GM18511 (cell line): Measurements from ENCODE around the gene INTS11.

ENCODE experiments used
- ATAC-seq: cut with Tn5 transposase; IDR thresholded peaks from one replicate; pipeline ENCODE4 v1.9.1; 2021; ENCODE audit warnings: mild to moderate bottlenecking, moderate library complexity; ENCODE audit not compliant: unreplicated experiment

INTS11 gene

DNA sequence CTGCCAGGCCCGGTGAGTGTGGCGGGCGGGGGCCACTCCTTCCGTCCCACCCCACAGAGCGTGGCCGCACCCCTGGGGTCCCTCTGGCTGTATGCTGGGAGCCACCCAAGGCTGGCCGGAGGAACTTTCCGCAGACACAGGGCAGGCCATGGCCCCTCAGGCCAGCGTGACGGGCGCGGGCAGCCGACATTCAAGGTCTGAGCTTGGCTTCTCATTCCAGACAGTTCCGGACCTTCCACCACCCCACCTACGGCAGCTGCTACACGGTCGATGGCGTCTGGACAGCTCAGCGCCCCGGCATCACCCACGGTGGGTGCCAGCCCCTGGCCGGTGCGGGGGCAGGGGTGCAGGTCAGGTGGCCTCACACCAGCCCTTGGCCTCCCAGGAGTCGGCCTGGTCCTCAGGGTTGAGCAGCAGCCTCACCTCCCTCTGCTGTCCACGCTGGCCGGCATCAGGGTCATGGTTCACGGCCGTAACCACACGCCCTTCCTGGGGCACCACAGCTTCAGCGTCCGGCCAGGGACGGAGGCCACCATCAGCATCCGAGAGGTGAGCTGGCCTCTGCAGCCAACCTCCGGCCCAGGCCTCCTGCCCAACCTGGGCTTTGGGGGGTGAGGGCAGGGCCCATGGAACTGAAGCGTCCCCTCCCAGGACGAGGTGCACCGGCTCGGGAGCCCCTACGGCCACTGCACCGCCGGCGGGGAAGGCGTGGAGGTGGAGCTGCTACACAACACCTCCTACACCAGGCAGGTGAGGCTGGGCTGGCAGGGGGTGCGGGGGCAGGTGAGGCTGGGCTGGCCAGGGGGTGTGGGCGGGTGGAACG, 37.0 kb downstream of the INTS11 start:
- no peak for ATAC-seq

GRCh38 chr1:1286313-1287261, 37.9 kb downstream of the INTS11 start:
- ATAC-seq = no peak

- ATAC-seq = no peak
Measured at GRCh38 chr1:1285611-1286311, 38.7 kb downstream of the INTS11 start.

GRCh38 chr1:1285102-1285571, 39.3 kb downstream of the INTS11 start:
- no peak for ATAC-seq

GRCh38 chr1:1284221-1285101, 40.0 kb downstream of the INTS11 start:
- no peak for ATAC-seq

- no peak for ATAC-seq
Measured at GRCh38 chr1:1283821-1284220, 40.6 kb downstream of the INTS11 start.

GRCh38 chr1:1282998-1283397, 41.5 kb downstream of the INTS11 start:
- no peak for ATAC-seq

- no peak for ATAC-seq
Measured at GRCh38 chr1:1281533-1282321, 42.7 kb downstream of the INTS11 start.

DNA sequence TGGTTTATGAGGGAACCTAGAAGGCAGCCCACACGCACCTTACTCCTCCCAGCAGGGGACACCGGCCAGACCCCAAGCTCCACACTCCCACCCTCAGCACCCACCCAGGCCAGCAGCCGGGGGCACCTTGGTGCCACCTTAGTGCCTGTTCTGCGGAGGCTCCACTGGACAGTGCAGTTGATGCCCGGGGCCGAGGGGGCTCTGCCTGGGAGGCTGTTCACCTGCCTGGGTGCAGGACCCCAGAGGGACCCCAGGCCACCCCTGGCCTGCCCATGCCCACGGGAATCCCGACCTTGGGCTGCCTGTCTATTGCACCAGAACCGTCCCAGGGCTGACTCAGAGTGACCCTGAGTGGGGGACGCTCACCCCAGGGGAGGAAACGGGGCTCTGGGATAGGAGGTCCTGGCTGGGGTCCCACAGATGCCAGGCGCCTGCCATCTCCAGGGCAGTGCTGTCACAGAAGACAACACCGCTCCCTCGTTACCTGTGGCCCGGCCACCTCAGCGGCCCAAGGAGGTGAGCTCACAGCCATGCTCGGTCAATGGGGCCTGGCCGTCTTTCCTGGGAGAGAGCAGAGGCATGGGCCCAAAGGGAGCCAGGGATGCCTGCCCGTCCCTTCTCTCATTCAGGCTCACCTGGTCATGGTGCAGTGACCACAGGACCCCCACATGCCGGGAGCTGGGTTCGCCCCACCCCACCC, 43.5 kb downstream of the INTS11 start:
- ATAC-seq = no peak

GRCh38 chr1:1279028-1279427, 45.4 kb downstream of the INTS11 start:
- ATAC-seq = no peak

DNA sequence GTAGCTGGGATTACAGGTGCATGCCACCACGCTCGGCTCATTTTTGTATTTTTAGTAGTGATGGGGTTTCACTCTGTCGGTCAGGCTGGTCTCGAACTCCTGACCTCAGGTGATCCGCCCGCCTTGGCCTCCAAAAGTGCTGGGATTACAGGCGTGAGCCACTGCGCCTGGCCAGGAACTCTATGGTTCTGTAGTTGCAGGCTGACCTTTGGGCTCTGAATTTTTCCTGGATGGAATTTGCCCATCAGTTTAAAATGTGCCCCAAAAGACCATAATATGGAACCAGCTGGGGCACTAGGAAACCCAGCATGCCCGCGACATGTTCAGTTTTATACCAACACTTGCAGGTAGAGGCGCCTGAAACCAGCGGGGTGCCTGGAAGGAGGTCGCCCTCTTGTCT, 45.8 kb downstream of the INTS11 start:
- no peak for ATAC-seq

DNA sequence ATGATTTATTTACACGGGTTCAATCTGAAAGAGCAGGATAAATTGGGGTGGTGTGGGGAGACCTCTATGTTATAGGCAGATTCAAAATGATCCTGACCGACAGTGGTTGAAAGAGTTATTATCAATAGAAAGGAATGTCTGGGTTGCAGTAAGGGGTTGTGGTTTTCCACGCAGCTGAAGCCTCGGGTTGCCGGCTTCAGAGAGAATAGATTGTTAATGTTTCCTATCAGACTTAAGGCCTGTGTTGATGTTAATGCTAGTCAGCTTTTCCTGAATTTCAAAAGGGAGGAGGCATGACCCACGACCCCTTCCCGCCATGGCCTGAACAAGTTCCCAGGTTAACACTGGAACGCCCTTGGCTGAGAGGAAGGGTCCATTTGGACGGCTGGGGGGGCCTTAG, 48.6 kb downstream of the INTS11 start:
- no peak for ATAC-seq

DNA sequence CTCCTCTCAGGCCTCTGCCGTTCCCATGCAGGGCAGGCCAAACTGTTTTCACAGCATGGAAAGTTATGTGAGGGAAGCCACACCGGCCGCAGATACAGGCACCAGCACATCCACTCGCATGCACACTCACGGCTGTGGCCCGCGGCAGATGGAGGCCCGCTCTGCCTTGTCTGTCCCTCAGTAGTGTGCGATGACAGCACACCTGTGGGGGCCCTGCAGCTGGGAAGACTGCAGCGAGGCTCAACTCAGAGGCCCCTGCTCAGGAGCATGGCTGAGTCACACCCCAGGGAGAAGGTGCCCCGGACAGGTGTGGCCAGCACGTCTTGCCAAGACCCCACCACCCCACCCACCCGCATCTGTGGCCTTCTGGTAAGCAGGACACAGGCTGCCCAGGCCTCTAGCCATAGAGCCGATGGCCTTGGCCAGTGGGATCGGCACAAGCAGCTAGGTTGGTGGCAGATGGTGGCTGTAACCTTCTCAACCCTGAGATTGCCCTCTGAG, 49.5 kb downstream of the INTS11 start:
- ATAC-seq = no peak

- no peak for ATAC-seq
Measured at GRCh38 chr1:1274299-1274930, 50.0 kb downstream of the INTS11 start.

DNA sequence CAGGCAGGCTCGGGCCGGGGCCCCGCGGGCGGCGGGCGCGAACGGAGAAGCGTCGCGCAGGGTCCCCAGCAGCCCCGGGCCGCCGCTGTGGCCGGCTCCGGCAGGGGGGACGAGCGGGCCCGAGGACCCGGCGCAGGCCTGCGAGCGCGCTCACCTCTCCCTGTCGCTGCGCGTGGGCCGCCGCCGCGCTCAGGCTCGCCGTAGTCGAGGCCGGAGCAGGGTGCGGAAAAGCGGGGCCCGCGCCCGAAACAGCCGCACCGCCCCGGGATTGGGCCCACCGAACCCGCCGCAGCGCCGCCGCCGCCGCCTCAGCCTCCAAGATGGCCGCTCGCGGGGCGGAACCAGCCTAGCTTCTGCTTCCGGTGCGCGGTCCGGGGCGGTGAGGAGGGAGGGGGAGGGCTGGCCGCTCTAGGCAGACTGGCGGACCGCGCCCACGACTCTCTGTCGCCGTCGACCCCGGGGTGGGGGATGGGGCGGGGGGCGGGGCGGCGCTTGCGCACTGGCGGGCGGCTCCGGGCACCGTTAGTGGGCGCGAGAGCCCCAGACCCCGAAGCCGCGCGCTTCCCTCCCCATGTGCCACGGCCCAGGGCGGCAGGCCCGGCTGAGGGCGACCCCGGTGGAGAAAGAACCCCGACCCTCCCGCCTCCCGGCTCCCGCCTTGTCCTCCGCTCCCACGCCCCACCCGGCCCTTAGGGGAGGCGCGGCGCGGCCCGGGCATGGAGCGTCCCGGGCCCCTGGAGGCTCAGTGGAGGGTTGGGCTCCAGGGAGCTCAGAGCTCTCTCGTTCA, 50.8 kb downstream of the INTS11 start, which contains the start of gene UBE2J2:
Gene UBE2J2, minus strand, starts transcription at position 343 of the 787 bp plus-strand sequence. CDS start 5,862 bp downstream, outside the sequence.
- ATAC-seq = peak; percentile 90

GRCh38 chr1:1273209-1273511, 51.3 kb downstream of the INTS11 start:
- ATAC-seq = no peak
